ENCODE measurements around the gene CEP19. TPM values are rescaled to one million over a fixed set of nuclear protein-coding genes. Genes with fewer than 3 reads are reported as not detected.
"Not testable (repeated sequence)": the region's sequence is repeated elsewhere in the genome, so short reads cannot be mapped to it uniquely, and the experiment has no call there.

Gene CEP19, protein sequence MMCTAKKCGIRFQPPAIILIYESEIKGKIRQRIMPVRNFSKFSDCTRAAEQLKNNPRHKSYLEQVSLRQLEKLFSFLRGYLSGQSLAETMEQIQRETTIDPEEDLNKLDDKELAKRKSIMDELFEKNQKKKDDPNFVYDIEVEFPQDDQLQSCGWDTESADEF
- 4.4 and 8.7 TPM in 2 replicates for total RNA-seq (2014; rRNA removed; shearing (Covaris generic))

DNA sequence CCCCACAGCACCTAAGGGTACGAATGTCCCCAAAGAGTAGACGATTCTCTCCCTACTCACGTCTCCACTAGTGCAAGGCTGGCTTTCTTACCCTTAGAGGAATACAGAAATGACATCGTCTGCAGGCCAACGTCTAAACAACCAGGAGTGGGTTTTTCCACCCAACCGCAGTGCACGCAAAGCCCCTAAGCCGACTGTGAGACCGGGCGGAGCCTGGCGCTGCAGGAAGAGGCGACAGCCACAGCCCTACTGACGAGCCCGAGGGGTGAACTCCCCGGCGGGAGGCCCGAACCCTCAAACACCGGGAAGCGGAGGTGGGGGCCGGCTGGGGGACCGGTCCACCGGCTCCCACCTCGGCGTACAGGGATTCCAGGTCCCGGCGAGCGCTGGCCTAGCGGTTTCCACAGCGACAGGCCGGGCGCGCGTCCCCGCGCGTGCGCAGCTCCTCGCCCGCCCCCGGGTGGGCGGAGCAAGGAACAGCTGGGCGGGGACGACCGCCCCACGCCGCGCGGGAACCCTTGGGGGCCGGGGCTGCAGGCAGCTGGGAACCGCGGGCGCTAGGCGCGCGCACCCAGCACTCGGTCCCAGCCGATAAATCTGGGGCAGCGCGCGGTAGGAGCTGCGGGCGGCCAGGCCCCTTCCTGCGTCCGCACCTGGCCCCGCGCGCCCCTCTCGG, at the start of gene CEP19, which contains the start of gene PIGX:
Gene CEP19 (minus strand): TSS at position 413 of the 676 bp plus-strand sequence. CDS start 3,593 bp downstream, outside the sequence.
Gene PIGX (plus strand): TSS at position 540 of the 676 bp plus-strand sequence.
- DNase-seq (ENCODE audit: low spot score), result peak; percentile 85
- in situ Hi-C loops (cut with HindIII; ENCODE audit: low sequenced_read_pairs), result no loop called here

GRCh38 chr3:196757876-196758739, 46.1 kb upstream of the CEP19 start:
- in situ Hi-C loops (cut with HindIII; ENCODE audit: low sequenced_read_pairs), result no loop called here
- DNase-seq (ENCODE audit: low spot score), result no peak

GRCh38 chr3:196756732-196757131, 44.7 kb upstream of the CEP19 start:
- in situ Hi-C loops (cut with HindIII; ENCODE audit: low sequenced_read_pairs), result no loop called here
- no peak for DNase-seq (ENCODE audit: low spot score)

DNA sequence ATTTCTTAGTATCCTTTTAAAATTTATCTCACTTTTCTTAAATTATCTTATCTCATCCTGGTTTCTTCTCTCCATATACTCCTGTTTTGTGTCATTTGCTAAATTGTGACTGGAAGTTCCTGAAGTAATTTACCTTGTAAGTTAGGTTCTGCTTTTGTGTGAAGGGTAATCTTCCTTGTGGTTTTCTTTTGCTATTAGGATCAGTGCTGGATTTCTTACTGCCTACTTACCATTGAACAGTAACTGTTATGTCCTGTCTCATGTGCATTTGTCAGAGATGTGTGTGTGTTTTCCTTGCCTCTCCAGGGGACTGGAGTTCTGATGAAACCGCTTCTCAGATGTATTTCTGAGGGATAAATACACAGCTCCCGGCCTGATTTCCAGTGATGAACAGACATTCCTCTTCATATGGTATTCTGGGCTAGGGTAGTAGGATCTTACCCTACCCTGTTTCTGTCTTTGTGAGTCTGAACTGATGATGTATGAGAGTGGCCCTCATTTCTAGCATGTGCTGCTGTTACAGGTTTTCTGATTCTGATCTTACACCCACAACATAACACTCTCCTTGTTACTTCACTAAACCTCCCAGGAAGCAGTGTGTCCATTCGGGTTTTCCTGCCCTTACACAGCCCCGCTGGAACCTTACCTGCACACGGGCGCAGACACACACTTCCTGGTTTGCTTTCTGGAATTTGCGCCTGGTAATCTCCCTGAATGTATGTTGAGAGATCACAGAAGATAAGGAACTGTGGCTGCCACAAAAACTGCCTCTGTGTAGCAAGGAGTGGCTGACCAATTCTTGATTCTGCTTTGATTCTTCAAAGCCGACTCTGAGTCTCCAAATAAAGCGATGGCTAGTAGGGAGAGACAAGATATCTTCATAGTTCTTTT, 42.3 kb upstream of the CEP19 start:
- no peak for DNase-seq (ENCODE audit: low spot score)
- in situ Hi-C loops (cut with HindIII; ENCODE audit: low sequenced_read_pairs), result no loop called here

DNA sequence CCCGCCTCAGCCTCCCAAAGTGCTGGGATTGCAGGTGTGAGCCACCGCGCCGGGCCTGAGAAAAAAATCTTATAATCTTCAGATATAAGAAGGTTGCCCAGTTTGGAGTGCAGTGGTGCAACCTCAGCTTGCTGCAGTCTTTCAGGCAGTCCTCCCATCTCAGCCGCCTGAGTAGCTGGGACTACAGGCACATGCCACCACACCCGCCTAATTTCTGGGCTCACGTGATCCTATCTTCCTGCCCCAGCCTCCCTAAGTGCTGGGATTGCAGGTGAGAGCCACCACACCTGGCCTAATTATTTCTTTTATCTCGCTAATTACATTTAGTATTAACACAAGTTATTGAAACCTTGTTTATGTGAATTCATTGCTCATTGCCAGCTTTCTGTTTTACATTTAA, 41.2 kb upstream of the CEP19 start:
- in situ Hi-C loops (cut with HindIII; ENCODE audit: low sequenced_read_pairs), result no loop called here
- DNase-seq (ENCODE audit: low spot score), result no peak

DNA sequence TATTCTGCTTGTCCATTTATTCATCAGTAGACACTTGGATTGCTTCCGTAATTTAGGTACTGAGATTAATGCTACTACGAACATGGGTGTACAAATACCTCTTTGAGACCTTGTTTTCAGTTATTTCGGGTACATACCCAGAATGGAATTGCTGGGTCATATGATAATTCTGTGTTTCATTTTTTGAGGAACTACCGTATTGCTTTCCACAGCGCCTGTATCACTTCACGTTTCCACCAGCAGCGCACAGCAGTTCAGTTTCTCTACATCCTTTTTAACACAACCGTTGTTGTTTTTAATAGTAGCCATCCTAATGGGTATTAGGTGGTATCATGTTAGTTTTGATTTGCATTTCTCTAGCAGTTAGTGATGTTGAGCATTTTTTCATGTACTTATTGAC, 37.1 kb upstream of the CEP19 start:
- in situ Hi-C loops (cut with HindIII; ENCODE audit: low sequenced_read_pairs), result no loop called here
- no peak for DNase-seq (ENCODE audit: low spot score)

- DNase-seq (ENCODE audit: low spot score); in situ Hi-C loops (cut with HindIII; ENCODE audit: low sequenced_read_pairs): not testable (repeated sequence)
Observed at GRCh38 chr3:196743569-196743968, 31.5 kb upstream of the CEP19 start.

- no peak for DNase-seq (ENCODE audit: low spot score)
- in situ Hi-C loops (cut with HindIII; ENCODE audit: low sequenced_read_pairs), result no loop called here
Observed at GRCh38 chr3:196741249-196741889, 29.3 kb upstream of the CEP19 start.

- DNase-seq (ENCODE audit: low spot score), result peak; percentile 65
- in situ Hi-C loops (cut with HindIII; ENCODE audit: low sequenced_read_pairs), result no loop called here
Observed at GRCh38 chr3:196740481-196741248, 28.6 kb upstream of the CEP19 start.

GRCh38 chr3:196739671-196740480, 27.8 kb upstream of the CEP19 start, which contains the start of gene PAK2:
Gene PAK2 (plus strand): TSS chr3:196739857. CDS start chr3:196782647, 42,790 bp downstream.
- in situ Hi-C loops (cut with HindIII; ENCODE audit: low sequenced_read_pairs), result no loop called here
- DNase-seq (ENCODE audit: low spot score), result peak; percentile 94

DNA sequence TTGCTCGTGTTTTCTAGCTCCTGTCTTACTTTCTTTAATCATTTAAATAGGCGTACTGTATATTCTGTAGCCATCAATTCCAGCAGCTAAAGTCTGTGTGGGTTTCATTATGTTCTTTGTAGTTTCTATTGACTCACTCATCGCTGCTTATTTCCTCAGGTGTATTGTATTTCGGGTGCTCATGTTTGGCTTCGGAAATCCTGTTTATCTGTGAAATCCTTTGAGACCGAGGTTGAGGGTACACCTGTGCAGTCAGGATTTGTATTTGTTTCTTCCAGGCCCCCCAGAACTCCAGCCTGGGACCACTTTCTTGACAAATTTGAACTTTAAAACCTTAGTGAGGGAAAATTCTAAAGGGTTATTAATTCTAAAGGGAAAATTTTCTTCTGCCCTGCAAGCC, 25.6 kb upstream of the CEP19 start:
- no peak for DNase-seq (ENCODE audit: low spot score)
- in situ Hi-C loops (cut with HindIII; ENCODE audit: low sequenced_read_pairs), result no loop called here

- DNase-seq (ENCODE audit: low spot score), result no peak
- in situ Hi-C loops (cut with HindIII; ENCODE audit: low sequenced_read_pairs), result no loop called here
Observed at GRCh38 chr3:196736670-196737374, 24.8 kb upstream of the CEP19 start.

DNA sequence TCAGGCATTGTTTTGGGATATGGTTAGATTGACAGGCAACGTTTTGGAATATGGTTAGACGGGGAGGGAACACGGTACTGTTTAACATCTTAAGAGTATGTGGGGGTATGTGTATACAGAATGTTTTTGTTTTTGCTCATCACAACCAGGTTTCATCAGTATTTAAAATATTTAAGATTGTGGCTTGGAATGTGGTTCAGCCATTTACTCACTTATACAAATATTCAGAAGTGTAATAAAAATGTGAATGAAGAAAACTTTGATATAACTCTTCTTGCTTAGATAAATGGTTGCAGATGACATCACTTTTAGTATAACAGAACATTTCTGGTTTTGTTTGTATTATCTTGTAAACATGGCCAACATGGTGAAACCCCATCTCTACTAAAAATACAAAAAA, 23.7 kb upstream of the CEP19 start:
- in situ Hi-C loops (cut with HindIII; ENCODE audit: low sequenced_read_pairs), result no loop called here
- no peak for DNase-seq (ENCODE audit: low spot score)

GRCh38 chr3:196726788-196727675, 15.0 kb upstream of the CEP19 start:
- no peak for DNase-seq (ENCODE audit: low spot score)

DNA sequence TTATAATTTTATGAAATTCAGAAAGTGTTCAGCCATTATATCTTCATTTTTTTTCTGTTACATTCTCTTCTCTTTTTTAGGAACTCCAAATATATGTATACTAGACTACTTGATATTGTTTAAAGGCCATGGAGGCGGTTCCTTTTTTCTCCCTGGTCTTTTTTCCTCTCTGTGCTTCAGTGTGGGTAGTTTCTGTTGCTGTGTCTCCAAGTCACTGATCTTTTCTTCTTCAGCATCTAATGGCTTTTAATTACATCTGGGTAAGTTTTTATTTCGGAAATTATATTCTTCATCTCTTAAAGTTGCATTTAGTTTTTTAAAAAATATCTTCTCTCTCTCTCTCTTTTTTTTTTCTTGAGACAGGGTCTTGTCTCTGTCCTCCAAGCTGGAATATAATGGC, 9.0 kb upstream of the CEP19 start:
- no peak for DNase-seq (ENCODE audit: low spot score)
- in situ Hi-C loops (cut with HindIII; ENCODE audit: low sequenced_read_pairs), result no loop called here

More at GRCh38 chr3:196726788-196727675, 15.0 kb upstream of the CEP19 start:
- in situ Hi-C loops (cut with HindIII; ENCODE audit: low sequenced_read_pairs), result no loop called here
